ENCODE data around the gene SAYSD1.

Gene SAYSD1

DNA sequence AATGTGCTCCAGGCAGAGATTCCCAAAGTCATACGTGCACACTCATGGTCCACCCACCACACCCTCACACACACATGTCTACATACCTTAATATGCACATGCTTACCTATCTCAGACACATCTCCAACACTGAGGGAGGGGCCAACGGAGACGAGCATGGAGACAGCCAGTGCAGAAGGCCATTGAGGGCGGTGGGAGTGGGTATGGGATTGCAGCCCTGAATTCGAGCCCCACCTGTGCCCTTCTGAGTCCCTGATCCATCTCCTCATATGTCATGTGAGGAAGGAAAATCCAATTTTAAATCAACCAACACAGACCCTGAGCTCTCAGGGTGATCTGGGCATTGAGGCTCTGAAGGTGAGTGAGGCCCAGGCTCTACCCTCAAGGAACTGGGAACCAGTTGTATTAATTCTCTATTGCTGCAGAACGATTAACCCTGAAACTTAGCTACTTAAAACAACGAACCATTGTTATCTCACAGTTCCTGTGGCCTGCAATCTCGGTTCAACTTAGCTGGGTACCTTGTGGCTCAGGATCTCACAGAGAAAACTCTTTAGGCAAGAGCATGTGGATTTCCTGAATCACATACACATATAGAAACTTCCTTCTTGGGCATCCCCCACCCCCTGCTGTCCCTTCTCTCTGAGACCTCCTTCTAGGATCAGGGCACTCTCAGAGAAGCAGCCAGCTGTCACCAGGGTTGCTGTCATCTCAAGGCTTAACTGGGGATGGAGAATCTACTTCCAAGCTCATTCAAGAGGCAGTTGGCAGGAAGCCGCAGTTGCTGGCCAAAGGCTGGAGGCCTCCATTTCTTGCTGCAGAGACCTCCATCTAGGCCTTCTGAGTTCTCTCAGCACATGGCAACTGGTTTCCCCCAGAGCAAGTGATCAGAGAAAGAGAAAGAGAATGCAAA, 38.1 kb downstream of the SAYSD1 start:
- TF ChIP-seq CTCF (IDR thresholded peaks at IDR 0.05; ENCODE audit: low read depth, low read length, missing control alignments) = no peak
- no peak overlapping the region for H3K4me3 ChIP-seq (replicated peaks; ENCODE audit: low read depth, low read length)
- no peak for DNase-seq (ENCODE audit: extremely low read depth, low read depth)

- TF ChIP-seq CTCF (IDR thresholded peaks at IDR 0.05; ENCODE audit: low read depth, low read length, missing control alignments) = no peak
These were observed 39.0 kb downstream of the SAYSD1 start for GRCh38 chr6:39075807-39076622.

GRCh38 chr6:39075010-39075686, 39.8 kb downstream of the SAYSD1 start:
- no peak overlapping the region for H3K4me3 ChIP-seq (replicated peaks; ENCODE audit: low read depth, low read length)
- DNase-seq (ENCODE audit: extremely low read depth, low read depth) = no peak
- no peak for TF ChIP-seq CTCF (IDR thresholded peaks at IDR 0.05; ENCODE audit: low read depth, low read length, missing control alignments)

More at GRCh38 chr6:39075807-39076622, 39.0 kb downstream of the SAYSD1 start:
- no peak for DNase-seq (ENCODE audit: extremely low read depth, low read depth)
- no peak overlapping the region for H3K4me3 ChIP-seq (replicated peaks; ENCODE audit: low read depth, low read length)

DNA sequence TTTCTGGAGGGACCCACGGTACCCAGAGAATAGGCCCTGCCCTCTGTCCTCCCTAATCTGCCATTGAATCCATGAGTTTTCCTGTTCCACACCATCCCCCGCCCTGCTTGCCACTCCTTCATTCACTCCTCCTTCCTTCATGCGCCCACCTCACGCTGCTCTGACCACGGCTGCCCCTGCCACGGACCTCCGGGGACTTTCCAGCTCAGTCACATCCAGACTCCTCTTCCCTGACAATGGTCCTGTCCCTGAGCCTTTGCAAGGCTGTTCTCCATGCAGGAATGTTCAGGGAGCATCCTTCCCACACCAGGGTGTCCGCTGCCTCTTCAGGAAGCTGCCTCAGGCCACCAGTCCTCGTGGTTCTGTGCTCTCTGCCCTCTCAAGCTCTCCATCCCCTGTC, 40.5 kb downstream of the SAYSD1 start:
- no peak overlapping the region for H3K4me3 ChIP-seq (replicated peaks; ENCODE audit: low read depth, low read length)
- no peak for DNase-seq (ENCODE audit: extremely low read depth, low read depth)
- TF ChIP-seq CTCF (IDR thresholded peaks at IDR 0.05; ENCODE audit: low read depth, low read length, missing control alignments) = no peak

DNA sequence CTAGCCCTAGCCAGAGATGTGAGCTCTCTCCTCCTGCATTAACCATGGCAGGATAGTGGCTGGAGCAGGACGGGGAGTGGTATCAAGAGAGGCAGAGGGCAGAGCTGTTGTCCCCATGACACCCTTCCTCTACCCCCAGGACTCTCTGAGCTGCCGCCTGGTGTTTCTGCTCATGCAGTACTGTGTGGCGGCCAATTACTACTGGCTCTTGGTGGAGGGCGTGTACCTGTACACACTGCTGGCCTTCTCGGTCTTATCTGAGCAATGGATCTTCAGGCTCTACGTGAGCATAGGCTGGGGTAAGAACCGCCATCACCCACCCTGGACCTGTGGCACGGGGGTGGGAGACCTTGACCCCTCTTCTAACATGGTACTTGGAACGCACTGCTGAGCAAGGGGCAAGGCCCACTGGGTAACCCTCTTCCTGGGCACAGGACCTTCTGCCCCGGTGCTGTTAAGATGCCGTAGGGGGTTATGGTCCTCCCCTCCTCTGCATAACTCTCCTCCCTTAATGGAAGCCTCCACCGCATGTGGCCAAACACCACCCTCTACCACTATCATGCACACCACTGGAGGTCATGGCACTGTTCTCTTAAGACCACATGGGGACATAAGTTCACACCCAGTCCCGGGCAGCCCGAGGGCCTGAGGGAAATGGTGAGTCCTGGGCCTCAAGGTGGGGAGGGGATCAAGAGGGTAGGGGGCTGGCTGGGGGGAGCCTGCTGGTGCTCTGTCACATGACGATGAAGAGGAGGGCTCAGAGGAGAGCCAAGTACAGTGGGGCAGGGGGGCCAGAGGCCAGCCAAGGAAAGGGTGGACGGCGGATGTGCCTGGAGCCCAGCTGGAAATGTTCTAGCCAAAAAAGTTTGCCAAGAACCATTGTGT, 41.3 kb downstream of the SAYSD1 start:
- H3K4me3 ChIP-seq (replicated peaks; ENCODE audit: low read depth, low read length) = no peak overlapping the region
- no peak for DNase-seq (ENCODE audit: extremely low read depth, low read depth)
- no peak for TF ChIP-seq CTCF (IDR thresholded peaks at IDR 0.05; ENCODE audit: low read depth, low read length, missing control alignments)

DNA sequence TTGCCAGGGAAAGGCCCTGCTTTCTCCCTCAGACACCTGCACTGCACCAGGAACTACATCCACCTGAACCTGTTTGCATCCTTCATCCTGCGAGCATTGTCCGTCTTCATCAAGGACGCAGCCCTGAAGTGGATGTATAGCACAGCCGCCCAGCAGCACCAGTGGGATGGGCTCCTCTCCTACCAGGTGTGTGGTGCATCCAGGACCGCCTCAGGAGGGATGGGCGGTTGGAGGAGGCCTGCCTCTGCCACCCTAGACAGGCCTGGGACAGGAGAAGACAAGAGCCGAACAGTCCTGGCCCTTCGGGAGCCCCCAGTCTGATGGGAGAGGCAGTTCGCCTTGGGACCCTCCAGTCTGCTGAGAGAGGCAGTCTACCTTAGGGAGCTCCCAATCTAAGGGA, 42.2 kb downstream of the SAYSD1 start:
- no peak for TF ChIP-seq CTCF (IDR thresholded peaks at IDR 0.05; ENCODE audit: low read depth, low read length, missing control alignments)
- DNase-seq (ENCODE audit: extremely low read depth, low read depth) = no peak
- H3K4me3 ChIP-seq (replicated peaks; ENCODE audit: low read depth, low read length) = no peak overlapping the region

Data from HFF-Myc (cell line).